ENCODE measurements around the gene INSL3. TPM values are rescaled to one million over a fixed set of nuclear protein-coding genes. Genes with fewer than 3 reads are reported as not detected.

INSL3 gene
- polyA plus RNA-seq, 3 donors: 0.25 to 1.7 (median 0.64) TPM

DNA sequence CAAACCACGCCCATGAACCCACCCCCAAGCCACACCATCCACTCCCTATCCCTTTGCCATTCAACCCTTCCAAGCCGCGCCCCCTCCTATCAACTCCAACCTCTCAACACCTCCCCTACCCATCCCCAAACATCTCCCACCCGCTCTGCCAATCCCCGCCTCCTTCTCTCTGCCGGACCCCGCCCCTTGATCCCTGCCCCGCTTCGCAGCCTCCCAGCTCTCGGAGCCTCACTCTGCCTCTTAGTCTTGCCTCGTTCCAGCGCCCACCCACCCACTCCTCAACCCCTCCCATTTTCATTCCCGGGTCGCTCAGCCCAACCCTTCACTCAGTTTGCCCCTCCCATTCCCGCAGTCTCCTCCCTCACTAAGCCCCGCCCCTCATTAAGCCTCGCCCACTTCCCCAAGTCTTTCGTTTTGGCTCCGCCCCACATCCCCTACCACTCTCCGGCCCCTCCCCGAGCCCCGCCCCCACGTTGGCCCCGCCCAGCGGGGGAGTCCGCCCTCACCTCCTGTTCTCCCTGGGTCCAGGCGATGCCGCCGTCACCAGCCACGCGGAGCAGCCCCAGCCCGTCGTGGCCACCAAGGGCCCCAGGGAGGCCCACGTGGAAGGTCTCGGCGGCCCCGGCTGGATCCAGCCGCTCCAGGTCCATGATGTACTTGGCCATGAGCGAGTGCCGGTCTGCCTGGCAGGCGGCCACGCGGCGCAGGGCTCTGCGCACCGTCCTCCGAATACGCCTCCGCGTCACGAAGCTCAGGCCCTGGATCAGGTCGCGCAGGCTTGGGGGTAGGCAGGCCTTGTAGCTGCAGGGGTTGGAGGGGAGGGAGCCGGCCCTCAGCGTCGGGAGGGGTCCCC, 20.7 kb upstream of the INSL3 start:
- H3K4me1 ChIP-seq (ENCODE audit: control insufficient read depth in 1 of 2, insufficient read depth in 2 of 2, low read length in 2 of 2): peaks cover 31 to 37% of the 10 kb centered on the region in 2 donors
- peaks cover 0 to 6% (median 2%) of the 10 kb centered on the region in 3 donors for H3K27me3 Mint-ChIP-seq (ENCODE audit: low read depth in 3 of 3)
- H3K4me2 ChIP-seq (replicated peaks; ENCODE audit: extremely low read depth, low read length, poor library complexity, severe bottlenecking): no peak overlapping the region
- no peak for DNase-seq
- no peak overlapping the region for H3K4me3 ChIP-seq (replicated peaks in 1 of 3; ENCODE audit: low read depth in 2 of 3, low read length in 3 of 3)
- no peak for TF ChIP-seq CTCF (IDR thresholded peaks at IDR 0.05)
- no peak overlapping the region for H3K27ac Mint-ChIP-seq
- no peaks in the 10 kb centered on the region for H3K79me2 ChIP-seq (ENCODE audit: insufficient read depth, low read length)
- intact Hi-C loops (cut with micrococcal nuclease): no loop called here
- no peaks in the 10 kb centered on the region for H3K9me3 ChIP-seq (replicated peaks in 1 of 2; ENCODE audit: control insufficient read depth in 1 of 2, insufficient read depth in 1 of 2, low read length in 2 of 2)
- H3K27ac ChIP-seq (ENCODE audit: low read depth in 1 of 2, low read length in 2 of 2): no peak overlapping the region
- no peak overlapping the region for H3K4me3 Mint-ChIP-seq
- no peak overlapping the region for H2AFZ ChIP-seq (ENCODE audit: insufficient read depth, low read depth, low read length, poor library complexity, severe bottlenecking)
- H3K9me3 Mint-ChIP-seq: no peaks in the 10 kb centered on the region
- H3K27me3 ChIP-seq (ENCODE audit: control insufficient read depth in 2 of 2, insufficient read depth in 2 of 2, low read length in 2 of 2): no peaks in the 10 kb centered on the region
- peaks cover 38 to 58% of the 10 kb centered on the region in 2 donors for H3K36me3 ChIP-seq (replicated peaks in 1 of 2; ENCODE audit: control insufficient read depth in 1 of 2, insufficient read depth in 2 of 2, low read length in 2 of 2)
- peaks cover 17% of the 10 kb centered on the region for H4K20me1 ChIP-seq (ENCODE audit: insufficient read depth, low read length)
- H3K9ac ChIP-seq (ENCODE audit: insufficient read depth, low read length, poor library complexity, severe bottlenecking): no peak overlapping the region
- WGBS (ENCODE audit: insufficient coverage): 95% methylated on average over 45 of the region's 56 CpGs
- H3K36me3 Mint-ChIP-seq: peaks cover 54 to 72% of the 10 kb centered on the region in 2 donors
- H3K4me1 Mint-ChIP-seq: peaks cover 36% of the 10 kb centered on the region

- Histone ChIP-seq H3K4me1 (ENCODE audit: control insufficient read depth in 1 of 2, insufficient read depth in 2 of 2, low read length in 2 of 2) (peaks cover 24 to 30% of the 10 kb centered on the region in 2 donors), H4K20me1 (ENCODE audit: insufficient read depth, low read length) (peaks cover 17% of the 10 kb centered on the region), H3K9me3 (replicated peaks in 1 of 2; ENCODE audit: control insufficient read depth in 1 of 2, insufficient read depth in 1 of 2, low read length in 2 of 2) (no peaks in the 10 kb centered on the region), H3K9ac (ENCODE audit: insufficient read depth, low read length, poor library complexity, severe bottlenecking) (no peak overlapping the region), H3K4me2 (replicated peaks; ENCODE audit: extremely low read depth, low read length, poor library complexity, severe bottlenecking) (no peak overlapping the region), H3K79me2 (ENCODE audit: insufficient read depth, low read length) (no peaks in the 10 kb centered on the region), H3K4me3 (replicated peaks in 1 of 3; ENCODE audit: low read depth in 2 of 3, low read length in 3 of 3) (no peak overlapping the region), H3K27me3 (ENCODE audit: control insufficient read depth in 2 of 2, insufficient read depth in 2 of 2, low read length in 2 of 2) (no peaks in the 10 kb centered on the region), H3K36me3 (replicated peaks in 1 of 2; ENCODE audit: control insufficient read depth in 1 of 2, insufficient read depth in 2 of 2, low read length in 2 of 2) (peaks cover 38 to 62% of the 10 kb centered on the region in 2 donors), H2AFZ (ENCODE audit: insufficient read depth, low read depth, low read length, poor library complexity, severe bottlenecking) (no peak overlapping the region), H3K27ac (ENCODE audit: low read depth in 1 of 2, low read length in 2 of 2) (no peak overlapping the region)
- no peak for DNase-seq
- H3K4me3 Mint-ChIP-seq: no peak overlapping the region
- WGBS (ENCODE audit: insufficient coverage): 83% methylated on average over 20 of the region's 30 CpGs
- H3K4me1 Mint-ChIP-seq: peaks cover 30% of the 10 kb centered on the region
- intact Hi-C loops (cut with micrococcal nuclease): no loop called here
- no peak overlapping the region for H3K27ac Mint-ChIP-seq
- peaks cover 0 to 6% (median 2%) of the 10 kb centered on the region in 3 donors for H3K27me3 Mint-ChIP-seq (ENCODE audit: low read depth in 3 of 3)
- TF ChIP-seq CTCF (IDR thresholded peaks at IDR 0.05): no peak
- no peaks in the 10 kb centered on the region for H3K9me3 Mint-ChIP-seq
- H3K36me3 Mint-ChIP-seq: peaks cover 59 to 78% of the 10 kb centered on the region in 2 donors
Measured at GRCh38 chr19:17841371-17841809, 20.1 kb upstream of the INSL3 start.

Data from CD14-positive monocyte (primary cell).